Glomerular endothelial cell (primary cell): Measurements from ENCODE around the gene GASK1B. TPM values are rescaled to one million over a fixed set of nuclear protein-coding genes. Genes with fewer than 3 reads are reported as not detected.

Source experiments
- DNase-seq: peaks from one replicate; pipeline ENCODE4 v3.0.0-alpha.2; 2011; ENCODE audit warnings: low read depth, low spot score; ENCODE audit errors: extremely low read depth
- total RNA-seq: library from RNA; depleted of rRNA; stranded (reverse); fragments of >200 nt; gene quantifications from 2 replicates; pipeline ENCODE4 v1.2.3, GENCODE V29; 2015

The GASK1B gene
- total RNA-seq, 1 donor from 2014 or later: 157 TPM

DNA sequence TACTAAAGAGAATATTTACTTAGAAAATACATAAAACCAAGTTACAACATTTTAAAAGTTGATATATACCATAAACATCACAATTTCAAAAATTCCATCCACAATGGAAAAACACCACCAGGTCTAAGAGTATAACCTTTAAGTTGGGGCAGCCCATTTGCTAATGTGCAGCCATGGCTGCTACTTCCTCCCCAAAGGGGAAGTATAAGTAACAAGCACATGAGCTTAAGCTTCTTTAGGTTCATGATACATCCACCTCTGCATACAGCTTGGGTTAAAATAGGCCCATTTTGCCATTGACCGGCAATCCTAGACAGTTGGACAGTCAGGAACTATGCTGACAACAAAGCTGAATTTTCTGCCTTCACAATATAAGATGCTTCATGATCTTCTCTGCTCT, 16.6 kb upstream of the GASK1B start:
- no peak for DNase-seq

DNA sequence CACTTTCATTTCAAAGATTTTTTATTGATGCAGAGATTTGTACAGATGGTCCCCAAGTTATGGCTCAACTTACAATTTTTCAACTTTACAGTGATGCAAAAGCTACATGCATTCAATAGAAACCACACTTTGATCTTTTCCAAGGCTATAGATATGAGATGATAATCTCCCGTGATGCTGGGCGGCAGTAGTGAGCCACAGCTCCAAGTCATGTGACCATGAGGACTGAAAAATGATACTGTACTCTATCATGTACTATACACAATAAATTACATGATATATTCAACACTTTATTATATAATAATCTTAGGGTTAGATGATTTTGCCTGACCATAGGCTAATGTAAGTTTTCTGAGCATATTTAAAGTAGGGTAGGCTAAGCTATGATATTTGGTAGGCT, 14.0 kb upstream of the GASK1B start:
- DNase-seq: no peak

DNA sequence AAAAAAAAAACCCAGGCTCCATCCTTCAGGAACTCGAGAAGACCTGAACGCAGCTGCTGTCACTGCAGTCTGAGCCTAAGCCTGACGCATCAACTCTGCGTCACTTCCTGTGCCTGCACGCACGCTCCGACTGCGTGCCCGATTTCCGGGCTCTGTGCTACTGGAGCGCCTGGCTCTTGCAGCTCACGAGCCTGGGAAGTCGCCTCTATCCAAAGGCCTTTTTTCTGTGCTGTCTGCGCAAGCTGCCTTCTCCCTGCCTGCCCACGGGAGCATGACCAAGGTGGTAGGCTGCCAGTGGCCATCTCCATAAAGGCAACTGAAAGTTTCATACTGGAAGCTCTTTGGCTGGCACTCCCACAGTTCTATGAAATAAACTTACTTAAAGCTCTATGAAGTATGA, 9.9 kb upstream of the GASK1B start:
- no peak for DNase-seq

- DNase-seq: no peak
Measured at GRCh38 chr4:158181906-158182305, 9.1 kb upstream of the GASK1B start.

DNA sequence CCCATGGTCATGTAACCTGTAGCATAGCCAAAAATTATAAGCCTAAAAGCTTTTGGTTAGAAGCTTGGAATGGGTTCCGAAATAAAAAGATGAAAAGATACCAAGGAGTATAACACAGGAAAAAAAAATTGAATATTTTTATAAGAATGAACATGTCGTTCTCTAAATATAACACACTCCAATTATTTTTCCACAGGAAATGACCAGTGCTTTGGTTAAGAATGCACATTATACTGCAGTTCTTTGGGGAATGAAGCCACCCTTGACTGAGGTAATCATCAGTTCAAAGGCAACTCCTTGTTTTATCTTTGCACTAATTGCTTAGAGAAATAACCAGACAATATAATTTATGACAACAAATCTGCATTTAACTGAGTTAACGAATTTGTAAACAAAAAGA, 6.6 kb upstream of the GASK1B start:
- no peak for DNase-seq

DNA sequence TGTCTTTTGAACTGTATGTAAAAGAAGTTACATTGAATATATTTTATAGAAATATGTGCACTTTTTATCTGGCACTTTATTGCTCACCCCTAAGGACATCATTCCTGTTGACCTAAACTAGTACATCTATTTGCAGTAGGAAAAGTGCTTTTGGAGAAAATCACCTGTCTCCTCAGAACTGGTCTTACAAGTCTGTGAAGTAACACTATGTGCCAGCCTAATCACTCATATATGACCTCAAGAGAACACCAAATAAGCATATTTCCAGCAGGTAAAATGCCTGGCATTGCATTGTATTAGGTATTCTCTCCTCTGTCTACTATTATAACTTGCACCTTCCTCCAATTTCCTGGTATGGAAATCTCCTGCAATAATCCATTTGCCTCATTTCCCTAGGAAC, 4.0 kb upstream of the GASK1B start:
- DNase-seq: no peak

DNA sequence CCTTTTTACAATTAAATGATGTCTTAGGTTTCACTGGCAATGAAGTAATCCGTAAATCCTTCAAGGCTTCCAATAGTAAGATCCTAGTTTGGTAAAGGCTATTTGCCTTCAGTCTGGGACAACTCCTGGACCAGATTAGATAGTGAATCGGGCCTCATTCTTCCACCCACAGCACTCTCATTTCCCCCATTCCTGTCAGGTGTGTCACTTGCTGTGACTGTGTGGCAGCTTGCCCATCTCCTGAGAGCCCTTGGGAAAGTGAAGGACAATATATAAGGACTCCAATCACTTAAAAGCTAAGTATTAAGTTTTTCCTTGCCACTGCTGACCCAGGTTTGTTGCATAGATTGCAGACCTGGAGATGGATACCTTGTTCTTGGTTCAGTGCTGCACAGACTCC, 3.3 kb upstream of the GASK1B start:
- no peak for DNase-seq

- DNase-seq: no peak
Measured at GRCh38 chr4:158170691-158171561, 1.9 kb downstream of the GASK1B start.

GRCh38 chr4:158169931-158170690, 2.7 kb downstream of the GASK1B start:
- DNase-seq: no peak

DNA sequence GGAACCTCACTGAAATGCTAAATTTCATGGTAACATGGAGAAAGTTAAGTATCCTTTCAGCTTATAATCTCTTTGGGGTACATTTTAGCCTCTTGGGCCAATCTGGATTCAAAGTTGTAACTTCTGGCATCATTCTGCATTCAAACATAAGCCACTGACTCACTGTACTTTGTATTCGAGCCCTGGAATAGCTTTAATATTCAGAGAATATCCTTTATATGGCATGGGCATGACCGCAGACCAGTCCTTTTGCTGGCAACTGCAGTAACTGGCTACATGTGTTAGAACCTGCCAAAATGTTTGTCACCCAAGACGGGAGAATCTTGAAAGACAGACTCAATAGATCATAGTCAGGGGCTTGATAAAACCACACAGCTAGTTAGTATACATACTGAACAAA, 3.3 kb downstream of the GASK1B start:
- no peak for DNase-seq

- no peak for DNase-seq
Measured at GRCh38 chr4:158168606-158169005, 4.2 kb downstream of the GASK1B start.

DNA sequence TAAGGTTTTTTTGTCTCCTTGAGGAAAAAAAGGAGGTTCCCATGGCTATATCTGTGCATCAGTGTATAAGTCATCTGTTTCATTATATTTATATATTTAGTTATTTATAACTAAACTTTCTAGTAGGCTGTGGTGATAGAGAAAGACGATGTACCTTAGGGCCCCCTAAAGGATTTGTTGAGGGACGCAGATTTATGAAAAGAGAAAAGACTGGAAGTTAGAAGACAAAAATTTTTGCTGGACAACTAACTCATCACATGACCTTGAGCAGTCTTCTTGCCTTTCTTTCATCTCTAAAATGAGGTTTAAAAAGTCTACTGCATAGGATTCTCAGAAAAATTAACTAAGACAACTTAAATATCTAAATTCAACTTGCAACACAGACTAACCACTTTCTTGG, 6.1 kb downstream of the GASK1B start:
- DNase-seq: no peak

DNA sequence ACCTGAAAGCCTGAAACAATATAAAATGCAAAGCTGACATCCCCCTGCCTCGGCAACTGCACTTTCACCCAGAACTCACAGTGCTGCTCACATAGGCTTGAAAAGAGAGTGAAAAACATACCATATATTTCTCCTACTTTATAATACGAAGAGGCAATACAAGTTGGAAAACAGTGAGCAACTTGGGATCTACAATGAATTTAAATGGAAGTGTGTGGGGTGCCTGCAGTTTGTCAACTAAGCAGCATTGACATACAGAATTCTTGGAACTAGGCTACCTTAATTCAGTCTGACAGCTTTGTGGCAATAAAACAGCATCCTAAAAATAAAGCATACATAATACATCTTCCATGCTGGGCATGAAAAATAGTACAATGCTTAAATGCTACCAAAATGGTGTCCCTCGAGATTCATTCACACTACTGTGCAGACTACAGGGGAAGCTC, 8.0 kb downstream of the GASK1B start:
- no peak for DNase-seq

DNA sequence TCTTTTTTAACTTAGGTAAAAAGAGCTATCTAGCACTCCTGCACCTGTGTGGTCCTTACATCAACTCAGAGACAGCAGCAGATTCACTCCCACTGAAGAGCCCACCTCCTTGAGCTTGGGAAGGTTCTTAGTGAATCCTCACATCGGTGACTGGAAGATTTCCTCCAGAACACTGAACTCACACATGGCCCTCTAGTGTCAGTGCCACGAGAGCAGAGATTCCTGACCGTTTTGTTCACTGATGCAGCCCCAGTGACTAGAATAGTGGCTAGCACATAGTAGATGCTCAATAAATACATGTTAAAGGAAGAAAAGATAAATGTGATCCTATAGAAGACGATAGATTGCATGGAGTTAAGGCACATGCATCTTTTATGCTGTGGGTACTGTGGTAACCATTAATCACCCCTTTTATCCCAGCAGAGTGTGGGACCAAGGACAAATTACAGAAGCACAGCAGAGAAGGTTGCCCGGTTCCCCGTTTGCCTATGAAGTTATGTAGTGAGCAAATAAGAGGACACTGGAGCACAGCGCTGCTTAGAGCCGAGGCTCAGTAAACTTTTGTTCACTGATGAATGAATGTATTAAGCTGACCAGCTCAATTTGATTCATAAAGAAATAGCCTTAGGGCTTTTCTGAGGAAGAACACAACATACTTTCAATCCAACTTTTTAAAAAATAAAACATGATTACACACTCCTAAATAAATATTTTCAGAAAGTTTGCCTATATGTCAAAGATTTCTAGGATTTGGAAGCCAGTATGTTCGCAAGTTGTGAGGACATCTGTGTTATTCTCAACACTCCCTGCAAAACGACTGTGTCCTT, 8.7 kb downstream of the GASK1B start:
- no peak for DNase-seq

DNA sequence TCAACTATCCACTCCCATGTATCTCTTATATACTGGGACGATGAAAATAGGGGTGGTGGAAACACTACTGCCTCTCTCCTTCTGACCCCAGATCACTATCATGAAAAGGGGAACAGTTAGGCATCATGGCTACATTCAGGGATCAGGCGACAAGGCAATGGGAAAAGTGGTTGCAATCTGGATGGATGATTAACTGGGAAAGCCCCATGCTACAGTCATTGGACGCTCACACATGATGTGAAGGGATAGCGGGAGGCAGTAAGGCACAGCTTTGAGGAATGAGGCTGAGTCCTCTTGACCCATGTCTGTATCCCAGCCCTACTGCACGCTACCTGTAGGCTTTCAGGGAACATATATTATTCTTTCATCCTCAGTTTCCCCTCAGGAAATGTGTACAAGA, 10.2 kb downstream of the GASK1B start:
- no peak for DNase-seq

GRCh38 chr4:158161551-158162354, 11.1 kb downstream of the GASK1B start:
- DNase-seq: peak; percentile 99

GRCh38 chr4:158159718-158160094, 13.1 kb downstream of the GASK1B start:
- no peak for DNase-seq

GRCh38 chr4:158159054-158159717, 13.6 kb downstream of the GASK1B start:
- DNase-seq: no peak

- DNase-seq: no peak
Measured at GRCh38 chr4:158157412-158157811, 15.4 kb downstream of the GASK1B start.
